Rectal smooth muscle tissue (tissue), 1 donor: Measurements from ENCODE around the gene AIF1L.

Experiments
- H3K27ac ChIP-seq: one replicate; pipeline ENCODE4 v1.7.0; 2013; ENCODE audit warnings: low read depth, low read length, inconsistent platforms
- H3K27me3 ChIP-seq: one replicate; pipeline ENCODE4 v1.7.0; 2013; ENCODE audit warnings: low read length; ENCODE audit not compliant: control insufficient read depth, insufficient read depth
- H3K36me3 ChIP-seq: one replicate; pipeline ENCODE4 v1.7.0; 2013; ENCODE audit warnings: low read length; ENCODE audit not compliant: control insufficient read depth, insufficient read depth
- H3K4me1 ChIP-seq: one replicate; pipeline ENCODE4 v1.7.0; 2013; ENCODE audit warnings: low read length; ENCODE audit not compliant: control insufficient read depth, insufficient read depth
- H3K4me3 ChIP-seq: one replicate; pipeline ENCODE4 v1.7.0; 2013; ENCODE audit warnings: low read length
- H3K9ac ChIP-seq: one replicate; pipeline ENCODE4 v1.7.0; 2013; ENCODE audit warnings: low read length

AIF1L gene

GRCh38 chr9:131096269-131097125 is at the start of gene AIF1L:
Gene AIF1L, plus strand, starts transcription at chr9:131096531. Its CDS starts 99 bp downstream, at chr9:131096630.
- no peaks in the 10 kb centered on the region for H3K4me1 ChIP-seq
- H3K36me3 ChIP-seq: no peaks in the 10 kb centered on the region
- peak within 1 kb of the TSS; percentile 52 for H3K4me3 ChIP-seq
- H3K9ac ChIP-seq: no peak within 1 kb of the TSS
- H3K27ac ChIP-seq: no peak within 1 kb of the TSS
- peaks cover 17% of the 10 kb centered on the region for H3K27me3 ChIP-seq

- Histone ChIP-seq H3K4me3 (peak overlapping the region; percentile 37), H3K9ac (no peak overlapping the region), H3K27ac (no peak overlapping the region)
Measured at GRCh38 chr9:131046581-131047202, 49.6 kb upstream of the AIF1L start.

GRCh38 chr9:131048332-131048731 is 48.0 kb upstream of the AIF1L start:
- no peaks in the 10 kb centered on the region for H3K36me3 ChIP-seq
- H3K4me1 ChIP-seq: no peaks in the 10 kb centered on the region
- H3K4me3 ChIP-seq: no peak overlapping the region
- H3K27me3 ChIP-seq: no peaks in the 10 kb centered on the region
- H3K27ac ChIP-seq: no peak overlapping the region
- no peak overlapping the region for H3K9ac ChIP-seq

More at GRCh38 chr9:131046581-131047202, 49.6 kb upstream of the AIF1L start:
- no peaks in the 10 kb centered on the region for H3K4me1 ChIP-seq
- no peaks in the 10 kb centered on the region for H3K36me3 ChIP-seq
- H3K27me3 ChIP-seq: no peaks in the 10 kb centered on the region

GRCh38 chr9:131048820-131049219 is 47.5 kb upstream of the AIF1L start:
- Histone ChIP-seq H3K4me1 (no peaks in the 10 kb centered on the region), H3K4me3 (no peak overlapping the region), H3K36me3 (no peaks in the 10 kb centered on the region), H3K27me3 (no peaks in the 10 kb centered on the region), H3K27ac (no peak overlapping the region), H3K9ac (no peak overlapping the region)

- Histone ChIP-seq H3K27me3 (no peaks in the 10 kb centered on the region), H3K9ac (no peak overlapping the region), H3K4me3 (no peak overlapping the region), H3K36me3 (no peaks in the 10 kb centered on the region), H3K4me1 (no peaks in the 10 kb centered on the region), H3K27ac (no peak overlapping the region)
Measured at GRCh38 chr9:131049829-131050715, 46.3 kb upstream of the AIF1L start.

GRCh38 chr9:131050831-131051230 is 45.5 kb upstream of the AIF1L start:
- Histone ChIP-seq H3K27ac (no peak overlapping the region), H3K9ac (no peak overlapping the region), H3K36me3 (no peaks in the 10 kb centered on the region), H3K4me1 (no peaks in the 10 kb centered on the region), H3K4me3 (no peak overlapping the region), H3K27me3 (no peaks in the 10 kb centered on the region)

- Histone ChIP-seq H3K9ac (no peak overlapping the region), H3K4me1 (no peaks in the 10 kb centered on the region), H3K27ac (no peak overlapping the region), H3K36me3 (no peaks in the 10 kb centered on the region), H3K4me3 (no peak overlapping the region), H3K27me3 (no peaks in the 10 kb centered on the region)
Measured at GRCh38 chr9:131051592-131052517, 44.5 kb upstream of the AIF1L start.

- H3K4me3 ChIP-seq: no peak overlapping the region
- no peaks in the 10 kb centered on the region for H3K27me3 ChIP-seq
- H3K27ac ChIP-seq: no peak overlapping the region
- H3K4me1 ChIP-seq: no peaks in the 10 kb centered on the region
- no peaks in the 10 kb centered on the region for H3K36me3 ChIP-seq
- no peak overlapping the region for H3K9ac ChIP-seq
Measured at GRCh38 chr9:131053896-131054295, 42.4 kb upstream of the AIF1L start.

- H3K27ac ChIP-seq: no peak overlapping the region
- H3K9ac ChIP-seq: no peak overlapping the region
- no peaks in the 10 kb centered on the region for H3K27me3 ChIP-seq
Measured at GRCh38 chr9:131056781-131057506, 39.4 kb upstream of the AIF1L start.

GRCh38 chr9:131060900-131061630 is 35.3 kb upstream of the AIF1L start:
- Histone ChIP-seq H3K36me3 (no peaks in the 10 kb centered on the region), H3K9ac (no peak overlapping the region), H3K4me3 (no peak overlapping the region), H3K27ac (no peak overlapping the region), H3K27me3 (no peaks in the 10 kb centered on the region), H3K4me1 (no peaks in the 10 kb centered on the region)

More at GRCh38 chr9:131056781-131057506, 39.4 kb upstream of the AIF1L start:
- Histone ChIP-seq H3K36me3 (no peaks in the 10 kb centered on the region), H3K4me3 (no peak overlapping the region), H3K4me1 (no peaks in the 10 kb centered on the region)
